ENCODE measurements around the gene OTOGL. TPM values are rescaled to one million over a fixed set of nuclear protein-coding genes. Genes with fewer than 3 reads are reported as not detected.

The OTOGL gene
- polyA plus RNA-seq, 1 of the 3 experiments (the other 2 are of a cell fraction) = 0.61 TPM

GRCh38 chr12:80056845-80057244 is 42.5 kb upstream of the OTOGL start:
- CTCF ChIA-PET = no interaction called here
- peaks cover 13% of the 10 kb centered on the region for H3F3A ChIP-seq (replicated peaks; ENCODE audit: insufficient read depth)
- H3K4me2 ChIP-seq = no peak overlapping the region
- H4K20me1 ChIP-seq (ENCODE audit: insufficient read depth) = no peaks in the 10 kb centered on the region
- no peak for DNase-seq
- H3K9me2 ChIP-seq = no peaks in the 10 kb centered on the region
- TF ChIP-seq NFIC (IDR thresholded peaks at IDR 0.05; ENCODE audit: borderline replicate concordance) = peak; percentile 50
- no peak for TF ChIP-seq TEAD4 (IDR thresholded peaks at IDR 0.05; ENCODE audit: borderline replicate concordance, insufficient read depth)
- H3K36me3 ChIP-seq (replicated peaks in 1 of 2; ENCODE audit: control insufficient read depth in 1 of 2, insufficient read depth in 2 of 2, low read length in 1 of 2) = no peaks in the 10 kb centered on the region
- no peaks in the 10 kb centered on the region for H3K9me3 ChIP-seq
- H3K27me3 ChIP-seq (ENCODE audit: insufficient read depth) = no peaks in the 10 kb centered on the region
- peaks cover 0 to 7% of the 10 kb centered on the region in 2 experiments; a peak in 3 of 4 replicates for H3K4me1 ChIP-seq (ENCODE audit: control insufficient read depth in 1 of 2, insufficient read depth in 2 of 2, low read depth in 1 of 2, low read length in 1 of 2)
- no peak overlapping the region for H3K9ac ChIP-seq
- no peak overlapping the region for H3K27ac ChIP-seq (ENCODE audit: low read depth in 2 of 2, low read length in 1 of 2)
- POLR2A ChIA-PET = no interaction called here
- H3K79me2 ChIP-seq (ENCODE audit: insufficient read depth) = no peaks in the 10 kb centered on the region
- no peak overlapping the region for H2AFZ ChIP-seq (ENCODE audit: low read depth)
- H3K4me3 ChIP-seq (ENCODE audit: low read depth in 2 of 2, low read length in 1 of 2) = no peak overlapping the region

DNA sequence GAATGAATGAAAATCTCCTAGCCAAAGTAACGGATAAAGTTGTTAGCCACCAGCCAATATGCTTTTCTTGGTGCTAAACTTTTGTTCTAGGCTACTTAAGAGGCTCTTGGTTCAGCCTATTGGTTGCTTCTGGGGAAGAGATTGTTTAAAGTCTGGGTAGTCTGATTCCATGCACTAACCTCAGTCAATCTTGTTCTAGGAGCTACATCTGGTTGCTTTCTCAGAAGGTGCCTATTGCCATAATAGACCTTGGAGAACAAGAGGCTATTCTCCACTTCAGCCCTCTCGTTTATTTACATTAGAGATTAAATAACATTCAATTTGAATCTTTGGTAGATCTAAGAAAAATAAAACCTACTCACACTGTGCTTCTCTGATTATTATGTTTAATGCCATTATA is 40.8 kb upstream of the OTOGL start:
- Histone ChIP-seq H3K27ac (ENCODE audit: low read depth in 2 of 2, low read length in 1 of 2) (no peak overlapping the region), H3K36me3 (replicated peaks in 1 of 2; ENCODE audit: control insufficient read depth in 1 of 2, insufficient read depth in 2 of 2, low read length in 1 of 2) (no peaks in the 10 kb centered on the region), H3K4me3 (ENCODE audit: low read depth in 2 of 2, low read length in 1 of 2) (no peak overlapping the region), H3K4me2 (no peak overlapping the region), H3F3A (replicated peaks; ENCODE audit: insufficient read depth) (peaks cover 4% of the 10 kb centered on the region), H3K9me3 (no peaks in the 10 kb centered on the region), H3K27me3 (ENCODE audit: insufficient read depth) (no peaks in the 10 kb centered on the region), H3K9ac (no peak overlapping the region), H3K79me2 (ENCODE audit: insufficient read depth) (no peaks in the 10 kb centered on the region), H3K9me2 (no peaks in the 10 kb centered on the region), H4K20me1 (ENCODE audit: insufficient read depth) (no peaks in the 10 kb centered on the region), H2AFZ (ENCODE audit: low read depth) (no peak overlapping the region), H3K4me1 (ENCODE audit: control insufficient read depth in 1 of 2, insufficient read depth in 2 of 2, low read depth in 1 of 2, low read length in 1 of 2) (no peaks in the 10 kb centered on the region)
- ChIA-PET CTCF (no interaction called here), POLR2A (no interaction called here)
- WGBS (ENCODE audit: low lambda C conversion rate) = 55% methylated on average over 2 of the region's 2 CpGs
- no peak for DNase-seq
- TF ChIP-seq CHD2 (IDR thresholded peaks at IDR 0.05; ENCODE audit: low read length, partially characterized antibody) (no peak), TEAD4 (IDR thresholded peaks at IDR 0.05; ENCODE audit: borderline replicate concordance, insufficient read depth) (no peak)

- no peak overlapping the region for H3K4me3 ChIP-seq (ENCODE audit: low read depth in 2 of 2, low read length in 1 of 2)
- no peak overlapping the region for H3K4me2 ChIP-seq
- ChIA-PET CTCF (no interaction called here), POLR2A (no interaction called here)
- DNase-seq = no peak
- no peak overlapping the region for H3K9ac ChIP-seq
- no peaks in the 10 kb centered on the region for H3F3A ChIP-seq (replicated peaks; ENCODE audit: insufficient read depth)
- 50% methylated on average over 1 of the region's 1 CpG for WGBS (ENCODE audit: low lambda C conversion rate)
- no peaks in the 10 kb centered on the region for H4K20me1 ChIP-seq (ENCODE audit: insufficient read depth)
- H2AFZ ChIP-seq (ENCODE audit: low read depth) = no peak overlapping the region
- H3K79me2 ChIP-seq (ENCODE audit: insufficient read depth) = no peaks in the 10 kb centered on the region
- no peak overlapping the region for H3K27ac ChIP-seq (ENCODE audit: low read depth in 2 of 2, low read length in 1 of 2)
- H3K4me1 ChIP-seq (ENCODE audit: control insufficient read depth in 1 of 2, insufficient read depth in 2 of 2, low read depth in 1 of 2, low read length in 1 of 2) = no peaks in the 10 kb centered on the region
- no peaks in the 10 kb centered on the region for H3K36me3 ChIP-seq (replicated peaks in 1 of 2; ENCODE audit: control insufficient read depth in 1 of 2, insufficient read depth in 2 of 2, low read length in 1 of 2)
- no peaks in the 10 kb centered on the region for H3K9me2 ChIP-seq
- no peak for TF ChIP-seq MEF2A (IDR thresholded peaks at IDR 0.05; ENCODE audit: borderline replicate concordance, low read depth)
- TF ChIP-seq GABPA (IDR thresholded peaks at IDR 0.05; ENCODE audit: low read depth) = no peak
- no peak for TF ChIP-seq RAD21 (IDR thresholded peaks at IDR 0.05; ENCODE audit: low read length)
- TF ChIP-seq ZBTB33 (IDR thresholded peaks at IDR 0.05; ENCODE audit: borderline replicate concordance, low read depth) = no peak
- no peak for TF ChIP-seq JUND (IDR thresholded peaks at IDR 0.05)
- no peak for TF ChIP-seq CTCF (IDR thresholded peaks at IDR 0.05)
- TF ChIP-seq YY1 (IDR thresholded peaks at IDR 0.05; ENCODE audit: low read depth) = no peak
- TF ChIP-seq TAF1 (IDR thresholded peaks at IDR 0.05; ENCODE audit: borderline replicate concordance, low read depth, low read length) = no peak
- TF ChIP-seq SIN3A (IDR thresholded peaks at IDR 0.05; ENCODE audit: borderline replicate concordance, low read depth, low read length) = no peak
- H3K27me3 ChIP-seq (ENCODE audit: insufficient read depth) = no peaks in the 10 kb centered on the region
- no peaks in the 10 kb centered on the region for H3K9me3 ChIP-seq
Observed at GRCh38 chr12:80059102-80059501, 40.2 kb upstream of the OTOGL start.
